Loucy (cell line): ENCODE measurements around the gene ZNF688.

Experiments
- EZH2phosphoT487 ChIP-seq: fragments of 200-600 bp; IDR thresholded peaks from 2 replicates; pipeline ENCODE4 v1.6.1; 2018; ENCODE audit warnings: antibody characterized with exemption, mild to moderate bottlenecking, moderate library complexity, borderline replicate concordance
- TF ChIP-seq, protein P1 (sequence below): fragments of 200-600 bp; sonication (generic); conservative IDR thresholded peaks from 2 replicates; pipeline ENCODE4 v1.5.1; 2014; ENCODE audit warnings: mild to moderate bottlenecking, antibody characterized with exemption, low read length

DNA sequence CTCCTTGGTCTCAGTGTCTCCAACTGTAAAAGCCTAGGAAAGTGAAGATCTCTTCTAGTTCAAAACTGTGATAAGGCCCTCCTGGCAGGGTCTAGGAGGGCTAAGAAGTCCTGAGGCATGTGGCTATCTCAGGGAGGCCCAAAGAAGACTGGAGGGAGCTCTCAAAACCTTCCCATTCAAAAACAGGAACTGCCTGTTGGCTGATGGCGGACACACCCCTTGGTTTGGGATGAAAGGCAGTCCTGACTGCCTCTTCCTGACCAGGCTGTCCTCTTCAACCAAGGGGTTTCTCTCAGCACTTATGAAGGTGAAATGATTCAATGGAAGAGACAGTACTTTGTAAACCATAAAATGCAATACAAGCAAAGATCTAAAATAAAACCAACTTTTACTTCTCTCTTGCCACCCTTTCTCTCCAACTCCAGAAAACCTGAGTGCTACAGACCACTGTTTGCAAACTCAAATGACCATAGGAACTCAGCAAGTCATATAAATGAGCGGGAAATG is 18.1 kb downstream of the ZNF688 start:
- TF ChIP-seq, protein P1, sequence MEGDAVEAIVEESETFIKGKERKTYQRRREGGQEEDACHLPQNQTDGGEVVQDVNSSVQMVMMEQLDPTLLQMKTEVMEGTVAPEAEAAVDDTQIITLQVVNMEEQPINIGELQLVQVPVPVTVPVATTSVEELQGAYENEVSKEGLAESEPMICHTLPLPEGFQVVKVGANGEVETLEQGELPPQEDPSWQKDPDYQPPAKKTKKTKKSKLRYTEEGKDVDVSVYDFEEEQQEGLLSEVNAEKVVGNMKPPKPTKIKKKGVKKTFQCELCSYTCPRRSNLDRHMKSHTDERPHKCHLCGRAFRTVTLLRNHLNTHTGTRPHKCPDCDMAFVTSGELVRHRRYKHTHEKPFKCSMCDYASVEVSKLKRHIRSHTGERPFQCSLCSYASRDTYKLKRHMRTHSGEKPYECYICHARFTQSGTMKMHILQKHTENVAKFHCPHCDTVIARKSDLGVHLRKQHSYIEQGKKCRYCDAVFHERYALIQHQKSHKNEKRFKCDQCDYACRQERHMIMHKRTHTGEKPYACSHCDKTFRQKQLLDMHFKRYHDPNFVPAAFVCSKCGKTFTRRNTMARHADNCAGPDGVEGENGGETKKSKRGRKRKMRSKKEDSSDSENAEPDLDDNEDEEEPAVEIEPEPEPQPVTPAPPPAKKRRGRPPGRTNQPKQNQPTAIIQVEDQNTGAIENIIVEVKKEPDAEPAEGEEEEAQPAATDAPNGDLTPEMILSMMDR: no peak
- no peak for TF ChIP-seq EZH2phosphoT487
